Activated CD8-positive, alpha-beta memory T cell treated with anti-CD3 and anti-CD28 coated beads for 4 hours (primary cell): ENCODE measurements around the gene PPP2R3A.
"Not testable (repeated sequence)": the region's sequence is repeated elsewhere in the genome, so short reads cannot be mapped to it uniquely, and the experiment has no call there.

Experiments used
- DNase-seq, 2 donors: peaks; one replicate each; pipeline ENCODE4 v3.0.0-alpha.2; 2020; ENCODE audit warnings: low read depth in 2 of 2

The PPP2R3A gene

DNA sequence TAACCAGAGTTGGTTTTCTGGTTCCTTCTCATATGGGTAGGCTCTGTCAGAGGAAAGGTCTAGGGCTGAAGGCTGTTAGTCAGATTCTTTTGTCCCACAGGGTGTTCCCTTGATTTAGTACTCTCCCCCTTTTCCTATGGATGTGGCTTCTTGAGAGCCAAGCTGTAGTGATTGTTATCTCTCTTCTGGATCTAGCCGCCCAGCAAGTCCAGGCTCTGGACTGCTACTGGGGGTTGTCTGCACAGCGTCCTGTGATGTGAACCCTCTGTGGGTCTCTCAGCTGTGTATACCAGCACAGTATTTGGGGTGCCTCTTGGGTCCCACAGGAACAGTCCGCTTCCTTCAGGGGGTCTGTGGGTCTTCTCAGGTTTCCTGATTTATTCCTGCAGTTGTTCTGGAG lies 70.8 kb downstream of the PPP2R3A start:
- DNase-seq = no peak

DNA sequence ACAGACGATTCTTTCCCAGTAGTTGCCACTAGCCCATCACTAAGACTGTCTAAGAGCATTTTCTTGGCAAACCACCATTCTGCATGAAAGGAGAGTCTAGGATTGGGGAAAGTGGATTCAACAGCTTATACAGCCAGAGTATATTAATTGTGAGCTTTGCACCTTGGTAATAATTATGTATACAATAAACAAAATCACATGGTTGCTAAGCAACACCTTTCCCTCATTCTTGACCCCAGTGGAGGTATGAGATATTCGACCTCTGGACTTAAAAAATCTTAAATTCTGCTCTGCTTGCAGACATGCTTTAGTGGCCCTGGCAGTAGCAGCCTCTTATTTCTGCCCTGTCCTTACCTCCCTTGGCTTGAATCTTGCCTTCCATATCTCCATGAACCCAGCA lies 73.1 kb downstream of the PPP2R3A start:
- no peak for DNase-seq

DNA sequence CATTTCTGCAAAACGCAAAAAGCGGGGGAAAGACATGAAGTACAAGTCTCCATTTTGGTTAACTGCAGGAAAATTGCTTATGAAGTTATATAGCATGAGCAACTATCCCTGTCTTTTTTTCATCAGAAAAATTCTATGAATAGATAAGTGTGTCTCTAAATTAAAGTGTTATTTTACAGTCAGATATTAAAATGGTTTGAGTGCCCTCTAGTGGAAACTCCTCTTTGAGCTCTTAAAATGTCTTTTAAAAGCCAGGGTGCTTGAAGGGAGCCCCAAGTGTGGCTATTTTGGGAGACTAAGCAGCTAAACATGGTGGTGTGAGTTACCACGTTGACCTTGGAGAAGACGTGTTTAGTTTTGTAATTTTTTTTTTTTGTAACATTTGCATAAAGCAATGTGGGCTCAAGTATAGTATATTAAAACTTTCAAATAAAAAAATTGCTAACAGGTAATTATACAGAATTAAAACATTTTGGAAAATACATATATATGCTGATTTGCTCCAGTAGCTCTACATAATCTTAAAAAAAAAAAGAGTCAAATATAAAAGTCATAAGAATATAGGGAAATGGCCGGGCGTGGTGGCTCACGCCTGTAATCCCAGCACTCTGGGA lies 77.2 kb downstream of the PPP2R3A start:
- DNase-seq = no peak

DNA sequence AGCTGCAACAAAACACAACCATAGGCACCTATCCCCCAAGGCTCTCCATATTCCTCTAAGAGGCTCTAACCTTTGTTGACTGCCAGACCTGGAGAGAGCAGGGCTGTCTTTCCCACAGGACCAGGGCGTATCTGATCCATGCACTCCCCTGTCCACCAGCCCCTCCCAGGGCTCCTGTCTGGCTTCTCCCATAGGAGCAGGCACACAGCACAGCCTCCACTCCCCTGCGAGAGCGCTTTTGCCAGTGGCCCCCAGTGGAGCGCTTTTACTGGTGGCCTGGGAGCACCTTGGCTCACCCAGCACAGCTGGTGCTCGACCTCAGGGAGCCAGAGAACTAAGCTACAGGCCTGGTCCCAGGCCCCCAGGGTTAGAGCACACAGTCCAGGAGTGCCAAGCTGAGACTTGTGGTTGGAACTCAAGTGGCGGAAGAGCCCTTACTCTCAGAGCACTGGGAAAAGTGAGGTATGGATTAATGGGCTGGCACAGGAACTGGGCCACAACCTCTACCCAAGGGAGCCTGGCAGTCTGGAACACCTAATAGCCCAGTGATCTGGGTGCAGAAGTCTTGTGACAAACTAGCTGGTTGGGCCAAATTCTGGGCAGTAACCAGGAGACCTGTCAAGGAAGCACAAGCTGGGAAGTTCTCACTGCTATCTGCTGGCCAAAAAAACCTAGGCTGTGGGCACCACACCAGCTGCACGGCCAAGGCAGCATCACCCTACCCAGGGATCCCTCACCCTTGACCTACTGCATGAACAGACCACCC lies 79.6 kb downstream of the PPP2R3A start:
- DNase-seq = no peak

DNA sequence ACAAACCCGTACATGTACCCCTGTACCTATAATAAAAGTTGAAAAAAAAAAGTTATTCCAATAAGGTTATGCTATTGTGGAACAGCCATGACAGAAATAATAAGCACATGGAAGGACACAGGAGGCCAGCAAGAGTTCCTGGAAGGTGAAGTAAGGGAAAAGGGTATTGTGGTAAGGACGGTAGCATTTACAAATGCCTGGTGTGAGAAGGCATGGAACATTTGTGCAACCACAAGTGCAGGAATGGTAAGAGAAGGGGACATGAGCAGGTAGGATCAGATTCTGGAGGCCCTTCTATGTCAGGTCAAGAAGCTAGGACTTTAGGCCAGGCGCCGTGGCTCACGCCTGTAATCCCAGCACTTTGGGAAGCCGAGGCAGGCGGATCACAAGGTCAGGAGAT lies 82.5 kb downstream of the PPP2R3A start:
- DNase-seq = no peak

DNA sequence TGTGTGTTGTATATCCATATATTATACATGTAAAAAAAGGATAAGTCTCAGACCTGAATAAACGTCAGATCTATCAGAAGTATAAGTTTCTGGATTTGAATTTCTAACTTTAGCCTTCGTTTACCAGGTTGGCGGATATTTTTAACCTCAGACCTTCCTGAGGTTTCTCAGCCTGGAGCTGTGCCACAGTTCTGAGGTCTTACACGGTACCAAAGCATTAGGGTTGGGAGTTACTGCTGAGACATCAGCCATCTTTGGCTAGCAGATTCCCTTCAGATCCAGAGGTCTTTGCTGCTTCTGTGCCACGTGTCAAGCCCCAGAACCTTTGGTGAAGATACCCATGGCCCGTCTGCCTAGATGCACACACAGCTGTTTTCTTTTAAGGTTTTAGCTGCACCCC lies 84.7 kb downstream of the PPP2R3A start:
- no peak for DNase-seq

DNA sequence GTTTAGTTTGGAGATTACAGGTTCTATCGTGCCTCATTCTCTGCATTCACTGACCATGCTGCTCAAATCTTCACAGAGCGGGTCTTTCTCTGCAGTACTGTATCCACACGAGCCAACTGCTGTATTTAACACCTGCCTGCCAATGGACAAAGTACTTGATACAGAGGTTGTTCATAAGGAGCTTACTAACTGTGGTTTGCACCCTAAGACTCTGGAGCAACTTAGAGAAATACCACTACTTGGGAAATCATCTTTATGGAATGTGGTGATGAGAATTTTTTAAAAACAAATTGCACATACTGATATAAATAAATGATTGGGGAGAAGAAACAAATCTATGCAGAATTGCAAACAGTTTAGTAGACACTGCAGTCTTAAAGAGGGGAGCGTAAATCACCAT lies 90.0 kb downstream of the PPP2R3A start:
- no peak for DNase-seq

DNA sequence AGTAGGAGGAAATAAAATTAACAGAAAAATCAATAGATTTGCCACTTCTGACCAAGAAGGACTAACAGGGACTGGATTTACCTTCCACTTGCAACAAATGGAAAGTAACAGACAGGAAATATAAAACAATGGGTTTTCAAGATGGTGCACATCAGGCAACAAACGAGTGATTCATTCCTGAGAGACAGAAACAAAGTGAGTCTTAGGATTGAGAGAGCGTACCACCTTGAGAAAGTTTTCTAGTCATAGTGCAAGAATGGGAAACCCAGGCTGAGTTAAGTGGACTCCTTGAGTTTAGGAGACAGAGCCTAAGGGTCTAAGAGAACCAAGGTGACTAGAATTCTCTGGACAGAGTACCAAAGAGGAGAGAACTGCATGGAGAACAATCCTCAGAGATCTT lies 101.7 kb downstream of the PPP2R3A start:
- DNase-seq = no peak

DNA sequence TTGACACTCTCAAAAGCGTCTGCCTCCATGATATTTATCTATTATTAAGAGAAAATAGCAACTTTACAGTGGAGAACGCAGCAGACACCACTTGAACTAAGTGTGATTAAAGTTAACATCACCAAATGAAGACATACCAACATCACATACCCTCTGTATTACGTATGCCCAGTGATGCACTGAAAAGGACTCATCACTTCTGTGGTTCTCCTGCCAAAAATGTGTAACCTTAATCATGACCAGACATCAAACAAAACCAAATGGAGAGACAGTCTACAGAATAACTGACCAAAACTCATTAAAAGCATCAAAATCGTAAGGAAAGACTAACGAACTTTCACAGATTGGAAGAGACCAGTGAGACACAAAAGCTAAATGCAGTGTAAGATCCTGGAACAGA lies 103.2 kb downstream of the PPP2R3A start:
- no peak for DNase-seq

DNA sequence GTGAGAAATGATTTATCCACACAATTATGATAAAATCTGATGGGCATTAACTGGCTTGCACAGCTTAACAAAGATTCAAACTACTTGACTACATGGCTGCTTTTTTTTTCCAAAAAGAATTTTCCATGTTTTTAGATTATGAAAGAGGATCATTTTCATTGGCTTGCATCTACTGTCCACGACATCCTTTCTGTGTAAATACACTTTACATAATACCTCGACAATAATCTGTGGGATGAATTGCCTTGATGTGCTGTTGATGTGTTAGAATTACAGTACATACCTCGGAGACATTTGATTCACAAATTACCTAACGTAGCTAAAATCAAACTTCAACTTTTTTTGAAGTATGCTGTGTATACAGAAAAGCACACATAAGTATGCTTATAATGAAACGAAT lies 104.4 kb downstream of the PPP2R3A start:
- no peak for DNase-seq

DNA sequence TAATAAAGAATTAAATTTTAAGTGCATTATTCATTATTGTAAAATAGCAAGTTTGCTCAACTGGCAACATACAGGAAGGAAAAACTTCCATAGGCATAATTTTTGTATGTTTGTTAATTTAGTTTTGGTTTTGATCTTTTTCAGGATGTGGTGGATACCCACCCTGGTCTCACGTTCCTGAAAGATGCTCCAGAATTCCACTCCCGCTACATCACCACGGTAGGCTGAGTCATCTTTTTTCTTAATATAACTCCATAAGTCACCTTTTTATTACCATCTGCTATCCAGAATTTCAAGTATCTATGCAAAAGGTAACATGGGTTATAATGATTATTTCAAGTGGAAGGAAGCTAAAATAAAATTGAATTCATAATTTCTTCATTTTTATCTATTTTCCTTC lies 104.8 kb downstream of the PPP2R3A start:
- DNase-seq = no peak

DNA sequence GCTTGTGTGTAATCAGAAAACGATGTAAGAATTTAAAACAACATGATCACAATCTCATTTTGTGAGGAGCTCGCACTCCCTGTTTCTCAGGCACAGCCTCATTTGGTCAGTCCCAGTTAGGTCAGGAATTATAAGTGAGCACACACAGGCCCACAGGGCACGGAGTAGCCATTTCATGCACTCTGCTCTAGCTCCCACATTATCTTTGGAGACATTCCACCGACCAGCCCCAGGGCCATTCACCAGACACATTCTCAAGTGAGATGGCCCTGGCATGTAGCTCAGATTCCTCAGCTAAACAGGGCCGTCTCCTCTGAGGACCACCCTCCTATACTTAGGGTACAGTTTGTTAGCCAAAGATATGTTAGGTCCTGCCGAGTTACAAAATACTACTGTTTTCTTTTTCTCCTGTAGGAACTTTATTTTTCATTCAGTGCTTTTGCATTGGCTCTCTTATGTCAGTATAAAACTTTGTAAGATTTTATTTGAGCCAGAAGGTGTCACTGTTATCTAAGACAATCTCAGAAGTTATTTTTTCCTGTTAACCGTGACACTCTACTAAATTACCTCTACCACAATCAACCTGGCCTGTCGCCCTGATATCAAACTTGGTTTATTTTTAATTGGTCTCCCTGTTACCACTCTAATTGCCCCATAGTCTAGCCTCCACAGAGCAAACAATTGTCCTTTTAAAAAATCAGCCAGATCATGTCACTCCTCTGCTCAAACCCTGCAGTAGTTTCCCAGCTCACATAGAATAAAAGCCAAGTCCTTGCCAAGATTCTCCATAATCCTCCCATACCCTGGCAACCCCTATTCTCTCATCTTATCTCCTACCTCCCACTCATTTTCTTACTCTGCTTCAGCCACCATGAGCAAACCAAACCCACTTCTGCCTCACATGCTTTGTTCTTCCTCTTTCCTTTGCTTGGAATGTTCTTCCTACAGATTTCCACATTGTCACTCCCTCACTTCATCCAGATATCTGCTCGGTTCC lies 105.7 kb downstream of the PPP2R3A start:
- no peak for DNase-seq

DNA sequence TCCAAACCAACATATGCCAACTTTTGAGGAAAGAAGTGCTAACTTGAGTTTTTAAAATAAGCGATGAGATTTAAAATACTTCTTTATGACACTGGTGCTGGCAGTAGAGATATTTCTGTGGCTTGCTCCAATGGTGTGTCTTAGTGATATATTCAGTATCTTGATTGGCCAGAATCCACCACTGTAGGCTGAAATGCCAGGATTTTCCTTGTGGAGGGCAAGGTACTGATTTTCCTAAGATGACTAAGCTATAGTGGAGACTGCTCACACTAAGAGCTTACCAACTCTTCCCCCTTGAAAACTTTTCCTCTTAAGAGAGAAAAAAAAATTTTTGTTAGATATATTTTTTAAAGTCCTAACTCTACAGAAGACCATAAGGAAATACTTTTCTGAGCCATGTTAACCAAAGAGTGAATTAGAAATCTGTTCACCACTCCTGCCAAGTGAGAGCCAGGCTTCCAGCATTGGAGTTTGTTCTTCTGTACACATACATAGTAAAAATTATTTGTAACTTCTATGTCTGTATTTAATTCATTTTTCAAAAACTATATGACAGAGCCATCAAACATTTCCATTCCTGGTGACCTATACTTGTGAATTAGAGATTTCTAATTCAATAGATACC lies 109.1 kb downstream of the PPP2R3A start:
- DNase-seq = no peak

DNA sequence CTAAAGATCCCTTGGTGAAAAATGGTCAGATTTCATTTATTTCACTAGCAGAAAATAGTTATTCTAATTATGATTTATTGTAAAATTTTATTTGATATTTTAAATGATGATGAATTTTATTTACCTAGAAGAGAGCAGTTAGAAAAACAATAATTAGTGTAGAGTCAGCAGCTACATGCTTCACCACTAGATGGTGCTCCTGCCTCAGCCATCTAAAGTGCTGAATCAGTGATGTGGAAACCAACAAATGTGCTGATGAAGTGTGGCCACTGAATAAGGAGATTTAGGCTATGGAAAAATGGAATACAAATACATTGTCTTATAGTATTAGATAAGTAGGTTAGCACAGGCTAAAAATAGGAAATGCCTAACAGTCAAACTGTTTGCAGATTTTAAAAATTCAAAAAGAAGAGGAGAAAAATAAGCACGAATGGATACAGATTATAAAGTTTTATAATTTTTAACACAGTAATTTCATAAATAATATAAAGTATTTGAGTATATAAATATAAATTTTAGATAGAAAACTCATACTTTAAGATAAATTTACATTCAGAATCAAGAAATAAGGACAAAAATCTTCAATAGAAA lies 109.8 kb downstream of the PPP2R3A start:
- peak; percentile 46 to 52 for DNase-seq

DNA sequence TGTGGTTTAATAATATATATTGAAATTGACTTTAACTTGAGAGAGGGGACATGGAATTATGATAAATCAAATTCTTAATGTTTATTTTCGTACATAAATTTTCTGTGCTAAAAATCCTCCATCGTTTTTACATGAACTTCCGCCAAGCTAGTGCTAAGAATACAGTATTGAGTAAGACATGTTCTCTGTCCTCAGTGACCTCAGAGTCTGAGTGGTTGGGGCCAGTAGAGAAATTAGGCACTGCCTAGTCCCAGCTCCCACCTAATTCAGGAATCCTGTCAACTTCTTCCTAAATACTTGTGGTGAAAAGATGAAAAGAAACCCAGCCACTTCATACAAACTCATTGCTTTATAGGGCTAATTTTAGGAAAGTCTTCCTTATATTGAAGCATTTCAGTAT lies 110.3 kb downstream of the PPP2R3A start:
- no peak for DNase-seq

DNA sequence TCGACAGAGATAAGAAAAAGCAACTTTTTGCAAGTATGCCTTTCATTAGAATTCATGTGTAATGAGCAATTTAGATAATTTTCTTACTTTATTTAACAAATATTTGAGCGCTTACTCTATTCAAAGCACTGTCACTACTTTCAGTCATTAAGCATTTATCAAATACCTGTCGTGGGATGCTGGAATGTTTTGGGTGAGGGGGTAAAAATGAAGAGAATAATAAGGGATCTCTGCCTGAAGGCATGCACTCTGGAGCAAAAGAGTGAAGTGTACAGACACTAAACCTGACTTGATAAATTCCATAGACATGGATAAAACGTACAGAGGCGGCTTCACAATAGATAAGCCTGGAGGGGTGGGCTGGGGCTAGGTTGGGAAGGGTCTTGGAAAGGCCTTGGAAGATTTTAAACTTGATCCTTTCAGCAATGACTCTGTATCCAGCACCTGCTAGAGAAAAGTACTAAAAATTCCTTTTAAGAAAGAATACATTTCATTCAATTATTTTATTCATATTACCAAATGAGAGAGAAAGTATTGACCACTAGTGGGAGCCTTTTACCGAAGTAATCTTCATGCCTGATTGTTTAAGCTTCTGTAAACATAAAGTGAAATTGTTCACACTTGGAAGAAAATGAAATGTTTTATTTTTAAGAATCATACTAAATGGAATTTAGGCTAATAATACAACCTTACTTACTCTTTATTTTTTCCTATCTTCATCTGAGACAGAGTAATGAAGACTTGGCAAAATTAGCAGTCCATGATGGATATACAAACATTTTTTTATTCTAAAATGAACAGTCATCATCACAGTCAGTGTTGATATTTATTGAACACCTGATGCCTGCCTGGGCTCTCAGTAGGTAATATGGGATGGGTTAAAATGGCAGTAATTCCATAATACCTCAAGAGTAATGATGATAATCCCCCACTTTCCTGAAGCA lies 113.2 kb downstream of the PPP2R3A start:
- no peak for DNase-seq

DNA sequence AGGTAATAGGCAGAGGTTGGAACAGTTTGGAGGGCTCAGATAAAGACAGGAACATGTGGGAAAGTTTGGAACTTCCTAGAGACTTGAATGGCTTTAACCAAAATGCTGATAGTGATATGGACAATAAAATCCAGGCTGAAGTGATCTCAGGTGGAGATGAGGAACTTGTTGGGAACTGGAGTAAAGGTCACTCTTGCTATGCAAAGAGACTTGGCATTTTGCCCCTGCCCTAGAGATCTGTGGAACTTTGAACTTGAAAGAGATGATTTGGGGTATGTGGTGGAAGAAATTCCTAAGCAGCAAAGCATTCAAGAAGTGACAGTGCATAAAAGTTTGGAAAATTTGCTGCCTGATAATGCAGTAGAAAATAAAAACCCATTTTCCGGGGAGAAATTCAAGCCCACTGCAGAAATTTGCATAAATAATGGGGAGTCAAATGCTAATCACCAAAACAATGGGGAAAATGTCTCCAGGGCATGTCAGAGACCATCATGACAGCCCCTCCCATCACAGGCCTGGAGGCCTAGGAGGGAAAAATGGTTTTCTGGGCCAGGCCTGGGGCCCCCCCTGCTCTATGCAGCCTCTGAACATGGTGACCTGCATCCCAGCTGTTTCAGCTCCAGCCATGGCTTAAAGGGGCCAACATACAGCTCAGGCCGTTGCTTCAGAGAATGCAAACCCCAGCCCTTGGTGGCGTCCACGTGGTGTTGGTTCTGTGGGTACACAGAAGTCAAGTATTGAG lies 118.3 kb downstream of the PPP2R3A start:
- DNase-seq = not testable (repeated sequence)

DNA sequence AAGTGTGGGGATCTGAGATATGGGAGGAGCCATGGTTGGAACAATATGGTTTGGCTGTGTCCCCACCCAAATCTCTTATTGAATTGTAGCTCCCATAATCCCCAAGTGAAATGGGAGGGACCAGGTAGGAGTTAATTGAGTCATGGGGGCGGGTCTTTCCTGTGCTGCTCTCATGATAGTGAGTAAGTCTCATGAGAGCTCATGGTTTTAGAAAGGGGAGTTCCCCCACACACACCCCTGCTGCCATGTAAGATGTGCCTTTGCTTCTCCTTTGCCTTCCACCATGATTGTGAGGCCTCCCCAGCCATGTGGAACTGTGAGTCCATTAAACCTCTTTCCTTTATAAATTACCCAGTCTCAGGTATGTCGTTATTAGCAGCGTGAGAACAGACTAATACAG lies 119.5 kb downstream of the PPP2R3A start:
- DNase-seq = not testable (repeated sequence)

DNA sequence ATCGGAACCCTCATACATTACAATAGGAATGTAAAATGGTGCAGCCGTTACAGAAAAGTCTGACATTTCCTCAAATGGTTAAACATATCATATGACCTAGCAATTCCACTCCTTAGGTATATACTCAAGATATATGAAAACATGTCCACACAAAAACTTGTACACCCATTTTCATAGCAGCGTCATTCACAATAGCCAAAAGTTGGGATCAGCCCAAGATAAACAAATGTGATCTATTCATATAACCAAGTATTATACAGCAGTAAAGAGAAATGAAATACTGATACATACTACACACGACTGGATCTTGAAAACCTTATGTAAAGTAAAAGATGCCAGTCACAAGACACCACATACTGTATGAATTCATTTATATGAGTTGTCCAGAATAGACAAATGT lies 128.2 kb downstream of the PPP2R3A start:
- DNase-seq = no peak

DNA sequence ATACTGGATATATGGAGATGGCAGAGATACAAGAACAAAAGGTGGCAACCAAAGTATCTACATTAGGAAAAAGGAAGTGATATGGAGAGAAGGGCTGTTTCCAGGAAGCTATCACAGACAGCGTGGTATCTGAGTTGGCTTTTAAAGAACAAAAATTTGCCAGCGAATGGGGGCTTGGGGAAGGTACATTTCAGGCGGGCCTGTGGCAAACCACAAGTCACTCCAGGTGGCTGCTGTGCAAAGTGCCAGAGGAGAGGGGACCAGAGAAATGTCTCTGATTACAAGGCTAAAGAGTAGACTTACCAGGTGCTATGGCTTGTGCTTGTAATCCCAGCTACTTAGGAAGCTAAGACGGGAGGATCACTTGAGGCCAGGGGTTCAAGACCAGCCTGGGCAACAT lies 139.5 kb downstream of the PPP2R3A start:
- no peak for DNase-seq
